ACC112 (cell line): ENCODE results near the gene PRDX3.
"Not testable (repeated sequence)": the region's sequence is repeated elsewhere in the genome, so short reads cannot be mapped to it uniquely, and the experiment has no call there.

Source experiments
- H2AFZ ChIP-seq: fragments of 200-600 bp; sonication (generic); one replicate; pipeline ENCODE4 v1.6.0; 2017; ENCODE audit warnings: antibody characterized with exemption, low read length; ENCODE audit not compliant: unreplicated experiment
- H3K27ac ChIP-seq: fragments of 200-600 bp; sonication (generic); 2 replicates; pipeline ENCODE4 v1.5.1; 2014; ENCODE audit warnings: low read depth, mild to moderate bottlenecking, antibody characterized with exemption, low read length, moderate library complexity
- H3K27me3 ChIP-seq: fragments of 200-600 bp; sonication (generic); 2 replicates; pipeline ENCODE4 v1.6.1; 2014; ENCODE audit warnings: mild to moderate bottlenecking, antibody characterized with exemption, low read length, moderate library complexity, mixed read lengths; ENCODE audit not compliant: insufficient read depth
- H3K36me3 ChIP-seq: fragments of 200-600 bp; sonication (generic); 2 replicates; pipeline ENCODE4 v1.6.1; 2016; ENCODE audit warnings: mild to moderate bottlenecking, antibody characterized with exemption, low read length, moderate library complexity, mixed read lengths; ENCODE audit not compliant: insufficient read depth
- H3K4me1 ChIP-seq: fragments of 200-600 bp; sonication (generic); one replicate; pipeline ENCODE4 v1.6.1; 2016; ENCODE audit warnings: low read length, mixed read lengths; ENCODE audit not compliant: insufficient read depth, unreplicated experiment, control insufficient read depth
- H3K4me3 ChIP-seq: fragments of 200-600 bp; sonication (generic); 2 replicates; pipeline ENCODE4 v1.5.1; 2014; ENCODE audit warnings: mild to moderate bottlenecking, low read depth, low read length
- H3K79me2 ChIP-seq: fragments of 200-600 bp; sonication (generic); one replicate; pipeline ENCODE4 v1.6.0; 2016; ENCODE audit warnings: low read length; ENCODE audit not compliant: control insufficient read depth, unreplicated experiment, insufficient read depth

Gene PRDX3

DNA sequence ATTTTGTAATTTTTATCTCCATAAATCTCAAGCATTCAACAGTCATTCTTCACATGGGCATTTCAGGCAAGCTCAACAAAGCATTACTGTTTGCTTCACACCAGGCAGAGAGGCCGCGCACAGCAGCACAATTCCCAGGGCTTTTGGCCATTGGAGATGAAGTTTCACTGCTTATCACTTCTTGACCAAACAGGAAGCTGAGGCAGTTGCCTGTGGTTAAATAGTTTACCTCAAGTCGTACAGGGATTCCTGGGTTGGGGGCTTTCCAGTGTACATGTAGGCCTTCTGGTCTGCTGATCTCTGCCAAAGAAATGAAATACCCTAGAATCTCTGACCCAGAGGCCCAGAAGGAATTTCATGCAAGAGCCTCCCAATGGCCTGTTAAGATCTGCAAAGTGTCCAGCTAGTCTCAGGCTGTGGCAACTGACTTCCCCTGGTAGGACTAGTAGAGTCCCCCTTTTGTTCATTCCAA is 11.2 kb upstream of the PRDX3 start:
- no peaks in the 10 kb centered on the region for H3K36me3 ChIP-seq
- no peaks in the 10 kb centered on the region for H3K27me3 ChIP-seq
- peak overlapping the region; percentile 69 for H3K27ac ChIP-seq
- no peaks in the 10 kb centered on the region for H3K79me2 ChIP-seq
- H2AFZ ChIP-seq = no peak overlapping the region
- peaks cover 18% of the 10 kb centered on the region for H3K4me1 ChIP-seq
- H3K4me3 ChIP-seq = no peak overlapping the region

DNA sequence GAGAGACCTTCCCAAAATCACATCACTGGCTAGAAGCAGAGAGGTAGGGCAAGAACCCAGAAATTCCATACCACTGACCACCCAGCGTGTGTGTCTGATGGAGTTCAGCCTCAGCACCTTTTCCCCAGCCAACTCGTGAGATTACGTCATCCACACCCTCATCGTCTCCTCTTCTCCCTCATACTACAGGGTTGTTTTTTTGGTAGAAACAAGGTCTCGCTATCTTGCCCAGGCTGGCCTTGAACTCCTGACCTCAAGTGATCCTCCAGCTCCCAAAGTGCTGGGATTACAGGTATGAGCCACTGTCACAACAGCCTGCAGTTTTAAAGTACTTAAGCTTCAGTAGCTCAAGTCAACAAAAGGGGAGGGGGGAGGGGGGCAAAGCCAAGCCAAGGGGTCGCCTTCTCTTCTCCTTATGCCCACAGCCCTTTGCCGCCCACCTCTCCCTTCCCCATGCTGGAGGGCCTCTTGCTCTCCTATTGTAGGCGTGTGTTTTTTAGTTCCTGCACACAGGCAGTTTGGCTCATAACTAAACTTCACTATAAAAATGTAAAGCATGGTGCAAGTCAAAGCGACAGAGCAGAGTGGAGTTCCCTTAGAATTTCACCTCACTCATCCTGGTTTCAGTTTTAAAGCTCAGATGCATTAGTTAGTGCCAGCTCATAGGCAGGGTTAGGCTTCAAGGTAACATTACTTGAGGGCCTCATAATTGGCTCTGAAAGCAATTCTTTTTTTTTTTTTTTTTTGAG is 5.2 kb upstream of the PRDX3 start:
- H2AFZ ChIP-seq = no peak overlapping the region
- H3K36me3 ChIP-seq = no peaks in the 10 kb centered on the region
- H3K79me2 ChIP-seq = no peaks in the 10 kb centered on the region
- H3K4me3 ChIP-seq = no peak overlapping the region
- no peaks in the 10 kb centered on the region for H3K27me3 ChIP-seq
- no peaks in the 10 kb centered on the region for H3K4me1 ChIP-seq
- no peak overlapping the region for H3K27ac ChIP-seq

DNA sequence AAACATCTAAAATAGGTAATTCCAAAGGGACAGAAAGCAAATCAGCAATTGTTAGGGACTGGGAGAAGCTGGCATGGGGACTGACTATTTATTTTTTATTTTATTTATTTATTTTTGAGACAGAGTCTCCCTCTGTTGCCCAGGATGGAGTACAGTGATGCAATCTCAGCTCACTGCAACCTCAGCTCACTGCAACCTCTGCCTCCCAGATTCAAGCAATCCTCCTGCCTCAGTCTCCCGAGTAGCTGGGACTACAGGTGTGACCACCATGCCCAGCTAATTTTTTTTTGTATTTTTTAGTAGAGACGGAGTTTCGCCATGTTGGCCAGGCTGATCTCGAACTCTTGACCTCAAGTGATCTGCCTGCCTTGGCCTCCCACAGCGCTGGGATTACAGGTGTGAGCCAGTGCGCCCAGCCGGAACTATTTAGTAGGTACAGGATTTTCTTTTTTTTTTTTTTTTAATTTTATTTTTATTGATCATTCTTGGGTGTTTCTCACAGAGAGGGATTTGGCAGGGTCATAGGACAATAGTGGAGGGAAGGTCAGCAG is 2.3 kb upstream of the PRDX3 start:
- H3K27me3 ChIP-seq, H3K27ac ChIP-seq, H2AFZ ChIP-seq, H3K36me3 ChIP-seq, H3K4me3 ChIP-seq: not testable (repeated sequence)
- Histone ChIP-seq H3K79me2 (peaks cover 25% of the 10 kb centered on the region), H3K4me1 (peaks cover 13% of the 10 kb centered on the region)

DNA sequence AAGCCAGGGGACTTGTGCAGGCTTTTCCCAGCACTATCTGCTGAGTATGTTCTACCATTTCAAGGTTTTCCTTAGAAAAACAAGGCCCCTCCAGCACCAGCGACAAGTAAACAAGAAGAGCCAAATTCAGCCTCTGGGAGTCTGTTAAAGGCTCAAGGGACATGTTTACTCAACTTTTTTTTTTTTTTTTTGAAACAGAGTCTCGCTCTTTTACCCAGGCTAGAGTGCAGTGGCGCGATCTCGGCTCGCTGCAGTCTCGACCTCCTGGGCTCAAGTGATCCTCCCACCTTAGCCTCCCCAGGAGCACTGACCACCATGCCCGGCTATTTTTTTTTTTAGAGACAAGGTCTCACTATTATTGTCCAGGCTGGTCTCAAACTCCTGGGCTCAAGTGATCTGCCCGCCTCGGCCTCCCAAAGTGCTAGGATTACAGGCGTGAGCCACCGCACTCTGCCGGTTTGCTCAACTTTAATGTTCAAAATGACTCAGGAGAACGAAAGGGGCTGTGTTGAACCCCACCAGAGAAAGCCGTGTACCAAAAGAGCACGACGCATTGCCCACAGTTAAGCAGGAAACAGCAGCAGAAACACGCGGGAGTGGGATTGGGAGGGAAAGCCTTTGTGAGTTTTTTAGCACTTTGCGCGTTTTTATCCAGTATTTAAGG is 772 bp downstream of the PRDX3 start:
- Histone ChIP-seq H3K4me1 (peaks cover 13% of the 10 kb centered on the region), H3K36me3 (0 out of 2 replicates have a peak, but pooled peaks cover 4% of the 10 kb centered on the region), H3K27ac (peak overlapping the region; percentile 82), H3K27me3 (no peaks in the 10 kb centered on the region), H3K4me3 (peak overlapping the region; percentile 98), H3K79me2 (peaks cover 41% of the 10 kb centered on the region), H2AFZ (peak overlapping the region; percentile 93)

DNA sequence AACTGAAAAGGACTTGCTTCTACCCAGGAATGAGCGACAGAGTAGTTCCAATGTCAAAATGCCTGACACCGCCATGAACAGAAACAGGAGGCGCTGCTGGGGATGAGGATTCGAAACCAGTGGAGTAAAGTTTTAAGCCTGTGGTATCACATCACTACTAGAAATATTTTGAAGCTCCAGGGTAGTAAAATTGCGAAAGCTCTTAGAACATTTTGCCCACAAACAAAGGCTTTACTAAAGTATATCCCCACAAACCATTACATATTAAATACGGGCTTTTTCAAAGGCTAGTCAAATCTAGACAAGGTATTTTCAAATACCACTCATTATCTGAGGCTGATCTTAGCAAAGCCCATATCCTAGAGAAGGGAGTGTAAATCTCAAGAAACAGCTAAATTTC is 2.4 kb downstream of the PRDX3 start:
- Histone ChIP-seq H3K27me3 (no peaks in the 10 kb centered on the region), H3K79me2 (peaks cover 53% of the 10 kb centered on the region), H3K36me3 (peaks cover 17% of the 10 kb centered on the region), H2AFZ (no peak overlapping the region), H3K4me3 (no peak overlapping the region), H3K27ac (no peak overlapping the region), H3K4me1 (peaks cover 18% of the 10 kb centered on the region)

DNA sequence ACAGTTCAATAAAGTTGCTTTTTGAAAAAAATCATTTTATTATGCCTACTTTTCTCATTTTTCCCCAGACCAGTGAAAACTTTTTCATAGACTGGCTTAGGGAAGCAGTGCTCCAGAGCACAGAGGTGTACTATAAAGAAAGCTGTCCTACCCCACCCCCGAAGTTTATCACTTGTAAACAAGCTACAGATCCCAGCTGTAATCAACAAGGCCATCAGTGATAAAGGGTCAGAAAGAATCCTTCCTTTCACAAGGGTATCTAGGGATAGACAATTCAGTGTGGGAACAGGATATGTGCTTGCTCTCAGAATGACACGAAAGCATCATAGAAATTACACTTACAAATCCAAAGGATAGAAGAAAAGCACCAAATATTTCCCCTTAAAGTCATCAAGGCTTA is 4.5 kb downstream of the PRDX3 start:
- peaks cover 53% of the 10 kb centered on the region for H3K79me2 ChIP-seq
- H3K27ac ChIP-seq = 0 out of 2 replicates have a peak overlapping the region, but pooled peaks have one; percentile 1
- H3K4me1 ChIP-seq = peaks cover 18% of the 10 kb centered on the region
- no peaks in the 10 kb centered on the region for H3K27me3 ChIP-seq
- H3K36me3 ChIP-seq = peaks cover 29% of the 10 kb centered on the region
- no peak overlapping the region for H2AFZ ChIP-seq
- no peak overlapping the region for H3K4me3 ChIP-seq

DNA sequence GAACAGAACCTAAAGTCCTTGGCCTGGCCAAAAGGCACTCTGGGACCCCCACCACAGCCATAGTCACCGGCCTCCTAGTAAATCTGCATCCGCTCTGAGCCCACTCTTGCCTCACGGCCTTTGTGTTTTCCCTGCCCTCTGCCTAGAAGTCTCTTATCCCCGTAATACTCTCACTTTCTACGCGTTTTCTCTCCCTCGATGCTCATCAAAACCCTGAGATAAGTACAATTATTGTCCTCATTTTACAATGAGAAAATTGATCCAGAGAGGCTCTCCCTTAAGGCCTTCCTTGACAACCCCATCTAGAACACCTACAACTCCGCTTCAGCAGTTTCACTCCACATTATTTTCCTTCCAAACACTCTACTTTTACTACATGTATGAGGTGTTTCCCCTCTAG is 11.6 kb downstream of the PRDX3 start:
- Histone ChIP-seq H3K27me3 (no peaks in the 10 kb centered on the region), H3K27ac (no peak overlapping the region), H2AFZ (no peak overlapping the region), H3K36me3 (peaks cover 28% of the 10 kb centered on the region), H3K4me3 (no peak overlapping the region), H3K79me2 (peaks cover 7% of the 10 kb centered on the region), H3K4me1 (peaks cover 20% of the 10 kb centered on the region)

DNA sequence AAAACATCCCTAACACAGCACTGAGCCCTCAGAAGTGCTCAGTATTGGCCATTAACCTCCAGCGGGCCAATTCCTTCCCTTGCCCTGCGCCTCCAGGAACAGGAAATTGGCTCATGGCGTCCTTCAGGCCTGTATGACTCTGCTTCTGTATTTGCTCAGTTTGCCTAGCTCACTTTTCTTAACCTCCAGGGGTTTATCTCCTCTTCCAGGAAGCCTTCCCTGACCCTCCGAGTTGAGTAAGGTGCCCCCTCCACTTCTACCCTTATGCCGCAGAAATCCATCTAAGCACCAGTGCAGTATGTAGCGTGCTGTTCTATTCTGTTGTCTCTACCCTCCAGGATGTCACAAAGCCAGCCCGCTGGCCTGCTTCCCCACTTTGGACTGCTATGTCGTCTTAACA is 12.0 kb downstream of the PRDX3 start:
- Histone ChIP-seq H3K36me3 (peaks cover 24% of the 10 kb centered on the region), H3K79me2 (peaks cover 4% of the 10 kb centered on the region), H3K27me3 (no peaks in the 10 kb centered on the region), H3K4me3 (no peak overlapping the region), H3K4me1 (peaks cover 25% of the 10 kb centered on the region), H2AFZ (no peak overlapping the region), H3K27ac (no peak overlapping the region)

DNA sequence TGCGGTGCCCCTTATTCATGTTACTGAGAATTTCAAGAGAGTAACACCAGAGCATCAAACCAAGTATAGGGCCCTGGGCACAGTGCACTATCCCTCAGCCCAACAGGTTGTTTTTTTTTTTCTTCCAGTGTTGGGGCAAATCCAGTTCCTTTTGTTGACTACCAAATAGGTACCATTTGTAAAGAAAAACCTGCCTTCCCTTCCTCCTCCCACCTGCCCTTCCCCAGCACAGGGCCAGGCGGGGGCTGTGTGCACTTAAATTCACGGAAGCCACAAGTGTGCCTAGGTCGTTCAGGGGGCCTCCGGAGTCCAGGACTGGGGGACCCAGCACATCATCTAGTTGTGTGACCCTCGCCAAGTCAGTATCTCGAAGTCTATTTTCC is 12.5 kb downstream of the PRDX3 start:
- Histone ChIP-seq H3K4me3 (peak overlapping the region; percentile 92), H3K79me2 (no peaks in the 10 kb centered on the region), H2AFZ (peak overlapping the region; percentile 70), H3K27me3 (no peaks in the 10 kb centered on the region), H3K27ac (no peak overlapping the region), H3K36me3 (peaks cover 20% of the 10 kb centered on the region), H3K4me1 (peaks cover 29% of the 10 kb centered on the region)

DNA sequence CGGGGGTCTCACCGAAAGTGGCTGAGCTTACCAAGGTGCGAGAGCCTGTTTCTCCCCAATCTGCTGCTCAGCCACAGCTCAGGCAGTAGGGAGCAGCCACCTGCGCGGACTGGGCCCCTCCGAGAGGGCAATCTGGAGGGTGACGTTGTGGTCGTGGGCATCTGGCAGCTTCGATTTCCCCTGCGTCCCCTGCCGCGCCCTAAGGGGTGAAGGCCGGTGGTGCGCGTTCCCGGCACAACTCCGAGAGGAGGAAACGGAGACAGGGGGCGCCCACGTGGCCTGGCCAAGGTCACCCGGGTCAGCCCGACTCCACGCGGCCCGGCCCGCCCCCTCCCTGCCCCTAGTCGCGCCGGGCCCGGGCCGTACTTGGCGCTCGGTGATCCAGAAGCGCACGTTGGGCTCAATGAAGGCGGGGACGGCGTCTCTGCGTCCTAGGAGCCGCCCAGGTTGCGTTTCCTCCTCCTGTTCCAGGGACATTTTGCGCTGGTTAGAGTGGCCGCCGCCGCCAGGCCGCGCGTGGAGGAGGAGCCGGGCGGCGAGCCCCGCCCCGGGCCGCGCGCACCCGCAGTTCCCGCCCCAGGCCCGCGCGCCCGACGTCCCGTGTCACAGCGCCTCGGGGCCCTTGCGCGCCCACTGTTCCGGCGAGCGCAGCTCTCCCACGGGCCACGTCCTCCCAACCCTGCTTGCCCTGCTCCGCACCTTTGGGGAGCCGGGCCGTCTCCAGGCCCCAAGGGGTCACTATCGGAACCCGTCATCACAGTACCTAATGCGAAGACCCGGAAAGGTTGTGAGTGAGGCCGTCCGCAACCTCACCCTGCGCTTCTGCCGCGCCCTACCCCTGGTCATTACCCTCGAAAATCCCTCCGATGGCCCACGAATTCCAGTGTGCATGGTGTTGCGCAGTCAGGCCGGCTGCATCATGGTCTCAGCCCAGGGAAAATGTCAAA is 13.2 kb downstream of the PRDX3 start, which contains the start of gene SFXN4:
SFXN4 (minus strand) TSS at position 544 of the 947 bp plus-strand sequence; CDS start at position 477, 67 bp downstream.
- Histone ChIP-seq H3K4me1 (peaks cover 29% of the 10 kb centered on the region), H3K27me3 (no peaks in the 10 kb centered on the region), H2AFZ (peak within 1 kb of the TSS; percentile 88), H3K79me2 (no peaks in the 10 kb centered on the region), H3K36me3 (peaks cover 20% of the 10 kb centered on the region), H3K27ac (0 out of 2 replicates have a peak within 1 kb of the TSS, but pooled peaks have one; percentile 12), H3K4me3 (peak within 1 kb of the TSS; percentile 92)
